Activated B cell treated with CpG ODN at 0.5 μM for 24 hours (primary cell): Measurements from ENCODE around the gene ALDH6A1. TPM values are rescaled to one million over a fixed set of nuclear protein-coding genes. Genes with fewer than 3 reads are reported as not detected.
"Not testable (repeated sequence)": the region's sequence is repeated elsewhere in the genome, so short reads cannot be mapped to it uniquely, and the experiment has no call there.

Source experiments
- ATAC-seq: fragments of 200-7000 bp; cut with Tn5 transposase; one replicate; pipeline ENCODE4 v1.10.0; 2021; ENCODE audit warnings: low read depth, mild to moderate bottlenecking, moderate library complexity
- CTCF ChIA-PET: fragments of 350-600 bp; sonication (Branson Sonifier 250); formaldehyde crosslinking; loops from one replicate; lab custom pipeline; 2021; ENCODE audit warnings: antibody characterized with exemption; lab: Charles Lee
- POLR2A ChIA-PET: fragments of 350-600 bp; sonication (Branson Sonifier 250); formaldehyde crosslinking; loops from one replicate; lab custom pipeline; 2021; ENCODE audit warnings: antibody characterized with exemption; lab: Charles Lee
- DNase-seq: peaks from one replicate; pipeline ENCODE4 v3.0.0; 2022
- H3K27ac Mint-ChIP-seq: one replicate; pipeline ENCODE4 v1.8.0; 2020; ENCODE audit warnings: mixed read lengths
- H3K27me3 Mint-ChIP-seq: one replicate; pipeline ENCODE4 v1.8.0; 2021; ENCODE audit warnings: mixed read lengths
- H3K36me3 Mint-ChIP-seq: one replicate; pipeline ENCODE4 v1.8.0; 2021; ENCODE audit warnings: low read depth, mixed read lengths
- H3K4me1 Mint-ChIP-seq: one replicate; pipeline ENCODE4 v1.8.0; 2021; ENCODE audit warnings: mixed read lengths
- H3K4me3 Mint-ChIP-seq: one replicate; pipeline ENCODE4 v1.8.0; 2020; ENCODE audit warnings: mild to moderate bottlenecking, mixed read lengths
- H3K9me3 Mint-ChIP-seq: one replicate; pipeline ENCODE4 v1.8.0; 2020; ENCODE audit warnings: mixed read lengths
- intact Hi-C: fragments of 100-400 bp; cut with micrococcal nuclease; formaldehyde crosslinking; loops from one replicate; pipeline ENCODE4 v1.15.1; 2024
- total RNA-seq: library from RNA; stranded (reverse); gene quantifications from 2 replicates; pipeline ENCODE4 v1.2.3, GENCODE V29; 2022
- TF ChIP-seq, protein P1 (sequence below): fragments of 200-600 bp; IDR thresholded peaks from one replicate; pipeline ENCODE4 v1.8.0; 2022; ENCODE audit warnings: antibody characterized with exemption, mild to moderate bottlenecking

Gene ALDH6A1
- total RNA-seq = 9.8 and 11.5 TPM in 2 replicates

DNA sequence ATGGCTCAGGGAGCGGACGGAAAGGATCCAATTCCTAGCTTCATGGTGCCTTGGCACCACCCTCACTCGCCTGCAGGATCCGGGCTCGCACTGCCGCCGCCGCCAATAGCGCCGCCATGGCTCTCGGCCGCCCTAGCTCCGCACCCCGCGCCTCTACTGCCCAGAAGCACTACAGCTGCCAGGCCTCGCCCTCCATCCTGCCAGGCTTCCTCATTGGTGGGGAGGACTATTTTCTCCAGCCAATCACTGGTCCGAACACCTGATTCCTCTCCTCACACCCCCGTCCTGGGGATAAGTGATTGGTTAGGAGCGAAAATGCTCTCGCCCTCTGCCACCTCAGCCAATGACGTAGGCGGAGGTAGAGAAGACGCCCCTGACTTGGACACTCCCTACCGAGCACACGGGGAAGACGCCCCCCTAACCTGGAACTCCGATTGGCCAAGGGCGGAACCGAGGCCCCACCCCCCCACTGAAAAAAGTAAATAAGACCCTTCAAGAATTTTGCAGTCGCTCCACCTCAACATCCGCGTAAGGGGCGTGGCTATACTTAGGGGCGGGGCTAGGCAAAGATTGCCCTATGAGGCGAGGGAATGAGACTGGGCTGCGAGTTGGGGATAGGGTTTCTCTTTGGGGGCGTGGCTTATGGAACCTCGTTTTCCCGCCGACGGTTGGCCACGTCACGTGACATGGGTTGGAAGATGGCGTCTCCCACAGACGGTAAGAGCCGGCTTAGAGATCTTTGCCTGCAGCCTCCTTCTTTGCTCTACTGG lies at the start of gene ALDH6A1, which contains the start of gene LIN52:
TSS of gene ALDH6A1 (minus strand) at position 177 of the 770 bp plus-strand sequence. CDS start at position 118, 59 bp downstream.
TSS of gene LIN52 (plus strand) at position 680 of the 770 bp plus-strand sequence. CDS start at position 699, 19 bp downstream.
- H3K36me3 Mint-ChIP-seq = peaks cover 18% of the 10 kb centered on the region
- ATAC-seq = peak; percentile 87
- intact Hi-C loops = loop anchor here (1.0 to 10.0 kb wide), 10 partner anchors 65 to 1057 kb away; partner anchors contain the start of genes BBOF1, COQ6, DNAL1 and ENTPD5
- peak; percentile 94 for DNase-seq
- POLR2A ChIA-PET = interaction anchor here (0.6 to 0.9 kb wide), 3 partner anchors 317 to 1026 kb away, joined by 3 to 5 read pairs (median 3); partner anchors contain the start of gene RBM25
- TF ChIP-seq, protein P1, sequence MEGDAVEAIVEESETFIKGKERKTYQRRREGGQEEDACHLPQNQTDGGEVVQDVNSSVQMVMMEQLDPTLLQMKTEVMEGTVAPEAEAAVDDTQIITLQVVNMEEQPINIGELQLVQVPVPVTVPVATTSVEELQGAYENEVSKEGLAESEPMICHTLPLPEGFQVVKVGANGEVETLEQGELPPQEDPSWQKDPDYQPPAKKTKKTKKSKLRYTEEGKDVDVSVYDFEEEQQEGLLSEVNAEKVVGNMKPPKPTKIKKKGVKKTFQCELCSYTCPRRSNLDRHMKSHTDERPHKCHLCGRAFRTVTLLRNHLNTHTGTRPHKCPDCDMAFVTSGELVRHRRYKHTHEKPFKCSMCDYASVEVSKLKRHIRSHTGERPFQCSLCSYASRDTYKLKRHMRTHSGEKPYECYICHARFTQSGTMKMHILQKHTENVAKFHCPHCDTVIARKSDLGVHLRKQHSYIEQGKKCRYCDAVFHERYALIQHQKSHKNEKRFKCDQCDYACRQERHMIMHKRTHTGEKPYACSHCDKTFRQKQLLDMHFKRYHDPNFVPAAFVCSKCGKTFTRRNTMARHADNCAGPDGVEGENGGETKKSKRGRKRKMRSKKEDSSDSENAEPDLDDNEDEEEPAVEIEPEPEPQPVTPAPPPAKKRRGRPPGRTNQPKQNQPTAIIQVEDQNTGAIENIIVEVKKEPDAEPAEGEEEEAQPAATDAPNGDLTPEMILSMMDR = no peak
- peak within 1 kb of the TSS; percentile 99 for H3K4me3 Mint-ChIP-seq
- CTCF ChIA-PET = no interaction called here
- H3K4me1 Mint-ChIP-seq = peaks cover 37% of the 10 kb centered on the region
- no peaks in the 10 kb centered on the region for H3K27me3 Mint-ChIP-seq
- peak within 1 kb of the TSS; percentile 93 for H3K27ac Mint-ChIP-seq
- no peaks in the 10 kb centered on the region for H3K9me3 Mint-ChIP-seq

DNA sequence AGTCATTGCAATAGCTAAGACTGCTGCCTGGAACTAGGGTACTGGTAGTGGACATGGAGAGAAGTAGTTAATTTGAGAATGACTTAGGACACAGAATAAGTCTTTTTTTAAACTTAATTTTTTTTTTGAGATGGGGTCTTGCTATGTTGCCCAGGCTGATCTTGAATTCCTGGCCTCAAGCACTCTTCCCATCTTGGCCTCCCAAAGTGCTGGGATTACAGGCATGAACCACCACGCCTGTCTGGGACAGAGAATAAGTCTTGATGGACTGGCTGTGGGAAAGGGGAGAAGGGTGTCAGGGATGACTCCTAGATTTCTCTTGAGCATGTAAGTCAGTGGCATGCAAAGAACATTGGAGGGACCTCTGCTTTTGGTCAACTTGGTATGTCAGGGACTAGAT lies 43.4 kb upstream of the ALDH6A1 start:
- TF ChIP-seq, protein P1 = no peak
- H3K4me1 Mint-ChIP-seq = no peaks in the 10 kb centered on the region
- DNase-seq = no peak
- ChIA-PET POLR2A (no interaction called here), CTCF (no interaction called here)
- peaks cover 5% of the 10 kb centered on the region for H3K36me3 Mint-ChIP-seq
- intact Hi-C loops = no loop called here
- no peaks in the 10 kb centered on the region for H3K27me3 Mint-ChIP-seq
- no peak overlapping the region for H3K27ac Mint-ChIP-seq
- ATAC-seq = no peak
- H3K4me3 Mint-ChIP-seq = no peak overlapping the region
- no peaks in the 10 kb centered on the region for H3K9me3 Mint-ChIP-seq

DNA sequence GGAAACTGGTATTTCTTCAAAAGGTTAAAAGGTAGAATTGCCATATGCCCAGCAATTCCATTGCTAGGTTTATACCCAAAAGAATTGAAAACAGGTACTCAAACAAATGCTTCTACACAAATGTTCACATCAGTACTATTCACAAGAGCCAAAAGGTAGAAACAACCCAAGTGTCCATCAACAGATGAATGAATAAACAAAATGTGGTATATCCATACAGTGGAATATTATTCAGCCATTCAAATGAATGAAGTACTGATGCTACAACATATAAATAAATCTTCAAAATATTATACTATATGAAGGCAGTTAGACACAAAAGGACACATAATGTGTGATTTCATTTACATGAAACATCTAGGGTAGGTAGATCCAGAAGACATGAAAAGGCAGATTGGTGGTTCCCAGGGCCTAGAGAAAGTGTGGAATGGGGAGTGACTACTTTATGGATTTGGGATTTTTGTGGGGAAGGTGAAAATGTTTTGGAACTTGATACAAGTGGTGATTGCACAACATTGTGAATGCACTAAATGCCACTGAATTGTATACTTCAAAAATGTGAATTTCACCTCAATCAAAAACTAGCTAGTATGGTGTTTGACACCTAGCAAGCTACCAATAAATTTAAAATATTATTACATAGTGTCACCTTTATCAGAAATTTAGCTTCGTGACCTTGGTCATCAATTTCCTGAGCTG lies 42.2 kb upstream of the ALDH6A1 start:
- Mint-ChIP-seq H3K4me1 (no peaks in the 10 kb centered on the region), H3K9me3 (no peaks in the 10 kb centered on the region), H3K27ac (no peak overlapping the region), H3K4me3 (no peak overlapping the region), H3K36me3 (peaks cover 5% of the 10 kb centered on the region), H3K27me3 (no peaks in the 10 kb centered on the region)
- ChIA-PET CTCF (no interaction called here), POLR2A (no interaction called here)
- no peak for ATAC-seq
- no peak for DNase-seq
- TF ChIP-seq, protein P1 = no peak
- intact Hi-C loops = no loop called here

GRCh38 chr14:74125487-74125886 lies 41.2 kb upstream of the ALDH6A1 start:
- DNase-seq, POLR2A ChIA-PET, H3K27me3 Mint-ChIP-seq, H3K4me1 Mint-ChIP-seq, intact Hi-C loops, ATAC-seq, H3K4me3 Mint-ChIP-seq, CTCF ChIA-PET, H3K9me3 Mint-ChIP-seq, H3K27ac Mint-ChIP-seq: not testable (repeated sequence)
- H3K36me3 Mint-ChIP-seq = peaks cover 11% of the 10 kb centered on the region

DNA sequence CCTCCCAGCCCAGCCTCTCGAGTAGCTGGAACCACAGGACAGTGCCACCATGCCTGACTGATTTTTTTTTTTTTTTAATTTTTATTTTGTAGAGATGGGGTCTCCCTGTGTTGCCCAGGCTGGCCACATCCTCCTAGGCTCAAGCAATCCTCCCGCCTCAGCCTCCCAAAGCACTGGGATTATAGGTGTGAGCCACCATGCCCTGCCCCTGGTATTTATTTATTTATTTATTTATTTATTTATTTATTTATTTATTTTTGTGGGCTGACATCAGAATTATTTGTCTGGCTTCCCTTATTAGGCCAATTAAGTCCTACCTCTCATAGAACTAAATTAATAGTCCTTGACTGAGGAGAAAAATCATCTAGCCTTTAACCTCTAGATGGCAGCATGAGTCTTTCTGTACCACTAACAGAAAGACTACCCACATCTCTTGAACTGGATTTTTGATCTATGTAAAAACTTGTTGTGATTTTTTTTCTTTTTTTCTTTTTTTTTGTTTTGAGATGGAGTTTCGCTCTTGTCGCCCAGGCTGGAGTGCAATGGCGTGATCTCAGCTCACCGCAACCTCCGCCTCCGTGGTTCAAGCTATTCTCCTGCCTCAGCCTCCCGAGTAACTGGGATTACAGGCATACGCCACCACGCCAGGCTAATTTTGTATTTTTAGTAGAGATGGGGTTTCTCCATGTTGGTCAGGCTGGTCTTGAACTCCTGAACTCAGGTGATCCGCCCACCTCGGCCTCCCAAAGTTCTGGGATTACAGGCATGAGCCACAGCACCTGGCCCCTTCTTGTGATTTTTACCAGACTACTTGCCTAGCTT lies 27.4 kb upstream of the ALDH6A1 start:
- H3K27ac Mint-ChIP-seq, H3K27me3 Mint-ChIP-seq, POLR2A ChIA-PET, DNase-seq, H3K4me1 Mint-ChIP-seq, H3K9me3 Mint-ChIP-seq, H3K4me3 Mint-ChIP-seq: not testable (repeated sequence)
- ATAC-seq = peak; percentile 54
- peaks cover 29% of the 10 kb centered on the region for H3K36me3 Mint-ChIP-seq
- intact Hi-C loops = loop anchor here (1.0 kb wide), 2 partner anchors 140 to 146 kb away; no protein-coding TSS in a partner anchor
- CTCF ChIA-PET = interaction anchor here (0.6 to 2.3 kb wide), 5 partner anchors 138 to 1941 kb away, joined by 3 to 10 read pairs (median 3); no protein-coding TSS in a partner anchor
